EL (cell line): ENCODE data around the gene FKRP.
A peak's percentile ranks its signal among the peaks of the same experiment; 100 is the strongest.
"Not testable (repeated sequence)": the region's sequence is repeated elsewhere in the genome, so short reads cannot be mapped to it uniquely, and the experiment has no call there.

ENCODE experiments used
- DNase-seq: peaks from one replicate; pipeline ENCODE4 v3.0.0-alpha.2; 2016

Gene FKRP

GRCh38 chr19:46759817-46760333 is 14.0 kb downstream of the FKRP start:
- DNase-seq: peak; percentile 58

DNA sequence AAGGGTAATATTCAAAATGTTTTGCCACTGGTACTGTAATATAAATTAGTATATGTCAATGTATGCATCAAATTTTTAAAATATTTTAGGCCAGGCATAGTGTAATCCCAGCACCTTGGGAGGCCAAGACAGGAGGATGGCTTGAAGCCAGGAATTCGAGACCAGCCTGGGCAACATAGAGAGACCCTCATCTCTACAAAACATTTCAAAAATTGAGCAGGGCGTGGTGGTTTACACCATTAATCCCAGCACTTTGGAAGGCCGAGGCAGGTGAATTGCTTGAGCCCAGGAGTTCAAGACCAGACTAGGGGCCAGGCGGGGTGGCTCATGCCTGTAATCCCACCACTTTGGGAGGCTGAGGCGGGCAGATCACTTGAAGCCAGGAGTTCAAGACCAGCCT is 14.5 kb downstream of the FKRP start:
- DNase-seq: no peak

- not testable (repeated sequence) for DNase-seq
Measured at GRCh38 chr19:46760897-46761296, 15.0 kb downstream of the FKRP start.

DNA sequence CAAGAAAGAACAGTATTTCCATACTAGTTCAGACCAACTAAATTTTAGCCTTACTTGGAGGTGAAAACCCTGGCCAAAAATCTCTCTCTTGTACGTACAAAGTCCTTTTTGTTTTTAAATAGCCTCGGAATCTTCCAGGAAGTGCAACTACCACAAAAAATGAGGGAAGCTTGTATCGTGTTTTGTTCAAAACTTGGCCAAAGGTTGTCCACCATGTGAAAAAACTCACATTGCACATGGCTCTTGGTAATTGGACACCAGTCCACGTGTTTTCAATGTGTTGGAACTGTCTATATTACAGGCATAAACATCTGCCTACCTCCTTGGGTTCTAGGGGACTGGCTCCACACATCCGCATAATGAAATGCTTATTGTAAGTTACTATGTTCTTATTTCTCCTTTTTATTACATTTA is 15.6 kb downstream of the FKRP start:
- DNase-seq: no peak

DNA sequence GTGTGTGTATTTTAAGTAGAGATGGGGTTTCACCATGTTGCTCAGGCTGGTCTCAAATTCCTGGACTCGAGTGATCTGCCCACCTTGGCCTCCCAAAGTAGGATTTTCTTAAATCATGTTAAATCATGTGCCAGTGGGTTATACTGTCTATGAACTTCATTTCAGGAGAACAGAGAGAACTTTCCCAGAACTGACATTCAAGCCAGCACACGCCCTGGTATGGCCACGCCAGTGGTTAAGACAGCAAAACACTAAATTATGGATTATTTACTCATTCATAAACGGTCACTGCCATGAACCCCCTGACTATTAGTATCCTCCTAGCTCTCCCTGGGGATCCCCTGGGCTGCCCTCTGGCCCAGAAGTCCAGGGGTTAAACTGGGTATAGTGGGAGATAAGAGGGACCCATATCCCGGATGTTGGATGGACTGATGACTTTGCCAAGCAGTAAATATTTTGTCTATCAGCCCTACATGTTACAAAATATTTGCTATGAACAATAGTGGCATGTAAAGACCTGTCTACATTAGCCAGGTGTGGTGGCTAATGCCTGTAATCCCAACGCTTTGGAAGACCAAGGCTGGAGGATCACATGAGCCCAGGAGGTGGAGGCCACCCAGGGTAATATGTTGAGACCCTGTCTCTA is 16.5 kb downstream of the FKRP start:
- no peak for DNase-seq

DNA sequence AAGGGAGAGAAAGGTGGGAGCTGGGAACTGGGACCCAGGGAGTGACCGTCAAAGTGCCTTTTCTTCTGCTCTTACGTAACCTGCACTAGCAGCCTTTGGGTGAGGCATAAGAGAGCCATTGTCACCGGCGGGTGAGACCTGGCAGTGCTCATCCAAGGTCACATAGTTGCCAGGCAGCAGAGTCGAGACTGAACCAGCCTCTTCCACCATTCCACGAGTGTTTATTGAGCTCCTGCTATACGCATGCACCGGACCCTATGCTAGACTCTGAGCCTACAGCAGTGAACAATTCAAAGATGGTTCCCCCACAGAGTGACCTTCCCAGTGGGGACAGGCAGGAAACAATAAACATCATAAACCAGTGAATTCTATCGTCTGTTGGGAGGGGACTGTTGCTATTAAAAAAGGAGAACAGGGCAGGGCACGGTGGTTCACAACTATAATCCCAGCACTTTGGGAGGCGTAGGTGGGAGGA is 19.0 kb downstream of the FKRP start:
- no peak for DNase-seq

GRCh38 chr19:46766569-46767317 is 20.9 kb downstream of the FKRP start:
- DNase-seq: peak; percentile 41

DNA sequence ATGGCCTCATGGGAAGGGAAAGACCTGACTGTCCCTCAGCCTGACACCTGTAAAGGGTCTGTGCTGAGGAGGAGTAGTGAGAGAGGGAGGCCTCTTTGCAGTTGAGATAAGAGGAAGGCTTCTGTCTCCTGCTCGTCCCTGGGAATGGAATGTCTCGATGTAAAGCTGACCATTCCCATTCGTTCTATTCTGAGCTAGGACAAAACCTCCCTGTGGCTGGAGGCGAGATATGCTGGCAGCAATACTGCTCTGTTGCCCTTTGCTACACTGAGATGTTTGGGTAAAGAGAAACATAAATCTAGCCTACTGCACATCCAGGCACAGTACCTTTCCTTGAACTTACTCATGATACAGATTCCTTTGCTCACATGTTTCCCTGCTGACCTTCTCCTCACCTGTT is 22.9 kb downstream of the FKRP start:
- DNase-seq: not testable (repeated sequence)

DNA sequence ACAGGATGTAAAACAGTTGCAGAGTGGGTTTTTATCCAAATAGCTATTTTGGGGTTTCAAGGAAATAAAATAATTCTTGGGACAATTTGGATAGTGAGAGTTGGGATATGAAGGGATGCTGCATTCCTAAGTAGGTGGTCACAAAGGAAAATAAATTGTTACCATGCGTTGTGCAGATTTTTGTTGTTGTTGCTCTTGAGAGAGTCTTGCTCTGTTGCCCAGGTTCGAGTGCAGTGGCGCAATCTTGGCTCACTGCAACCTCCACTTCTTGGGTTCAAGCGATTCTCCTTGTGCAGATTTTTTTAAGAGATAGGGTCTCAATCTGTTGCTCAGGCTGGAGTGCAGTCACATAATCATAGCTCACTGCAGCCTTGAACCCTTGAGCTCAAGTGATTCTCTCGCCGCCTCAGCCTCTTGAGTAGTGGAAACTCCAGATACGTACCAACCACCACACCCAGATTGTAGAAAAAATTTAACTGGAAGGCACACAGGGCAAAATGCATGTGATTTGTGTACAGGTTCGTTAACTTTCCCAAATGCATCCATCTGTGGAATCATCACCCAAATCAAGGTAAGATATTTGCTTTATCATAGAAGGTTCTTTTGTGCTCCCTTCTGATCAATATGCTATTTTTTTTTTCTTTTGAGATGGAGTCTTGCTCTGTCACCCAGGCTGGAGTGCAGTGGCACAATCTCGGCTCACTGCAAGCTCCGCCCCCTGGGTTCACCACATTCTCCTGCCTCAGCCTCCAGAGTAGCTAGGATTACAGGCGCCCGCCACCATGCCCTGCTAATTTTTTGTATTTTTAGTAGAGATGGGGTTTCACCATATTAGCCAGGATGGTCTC is 26.5 kb downstream of the FKRP start:
- DNase-seq: no peak

- no peak for DNase-seq
Measured at GRCh38 chr19:46773018-46773399, 27.2 kb downstream of the FKRP start.

- no peak for DNase-seq
Measured at GRCh38 chr19:46775642-46776258, 29.9 kb downstream of the FKRP start.

DNA sequence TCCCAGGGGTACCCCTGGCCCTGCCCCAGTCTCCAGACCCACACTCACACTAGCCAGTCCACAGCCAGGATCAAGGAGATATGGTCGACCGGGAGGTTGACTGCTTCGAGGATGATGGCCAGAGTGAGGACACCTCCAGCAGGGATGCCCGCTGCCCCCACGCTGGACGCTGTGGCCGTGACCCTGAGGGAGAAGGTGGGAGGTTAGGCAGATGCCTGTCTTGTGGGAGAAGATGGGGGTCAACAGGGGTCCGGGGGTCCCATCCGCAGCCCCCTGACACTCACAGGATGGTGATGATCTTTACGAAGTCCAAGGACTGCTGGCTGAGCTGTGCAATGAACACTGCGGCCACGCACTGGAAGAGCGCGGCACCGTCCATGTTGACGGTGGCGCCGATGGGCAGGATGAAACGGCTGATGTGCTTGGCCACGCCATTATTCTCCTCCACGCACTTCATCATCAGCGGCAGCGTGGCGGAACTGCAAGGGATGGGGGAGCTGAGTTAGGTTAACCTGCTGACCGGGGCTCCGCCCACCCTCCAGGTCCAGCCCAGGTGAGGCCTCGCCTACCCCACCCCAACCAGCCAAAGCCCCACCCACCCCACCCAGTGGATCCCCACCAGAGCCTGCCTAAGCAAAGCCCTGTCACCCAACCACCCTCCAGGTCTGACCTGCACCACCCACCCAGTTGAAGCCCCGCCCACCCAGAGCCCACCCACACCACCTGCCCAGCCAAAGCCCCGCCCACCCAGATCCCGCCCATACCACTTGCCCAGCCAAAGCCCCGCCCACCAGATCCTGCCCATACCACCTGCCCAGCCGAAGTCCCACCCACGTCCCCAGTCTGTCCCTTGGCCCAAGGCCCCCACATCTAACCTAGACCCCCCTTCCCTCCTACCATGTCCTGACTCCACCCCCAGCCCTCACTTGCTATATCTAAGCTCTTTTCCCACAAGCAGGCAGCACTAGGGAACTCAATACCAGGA is 31.4 kb downstream of the FKRP start:
- DNase-seq: no peak

- DNase-seq: not testable (repeated sequence)
Measured at GRCh38 chr19:46777956-46778645, 32.2 kb downstream of the FKRP start.

GRCh38 chr19:46782355-46783019 is 36.6 kb downstream of the FKRP start:
- DNase-seq: no peak

- DNase-seq: no peak
Measured at GRCh38 chr19:46783670-46784069, 37.8 kb downstream of the FKRP start.

DNA sequence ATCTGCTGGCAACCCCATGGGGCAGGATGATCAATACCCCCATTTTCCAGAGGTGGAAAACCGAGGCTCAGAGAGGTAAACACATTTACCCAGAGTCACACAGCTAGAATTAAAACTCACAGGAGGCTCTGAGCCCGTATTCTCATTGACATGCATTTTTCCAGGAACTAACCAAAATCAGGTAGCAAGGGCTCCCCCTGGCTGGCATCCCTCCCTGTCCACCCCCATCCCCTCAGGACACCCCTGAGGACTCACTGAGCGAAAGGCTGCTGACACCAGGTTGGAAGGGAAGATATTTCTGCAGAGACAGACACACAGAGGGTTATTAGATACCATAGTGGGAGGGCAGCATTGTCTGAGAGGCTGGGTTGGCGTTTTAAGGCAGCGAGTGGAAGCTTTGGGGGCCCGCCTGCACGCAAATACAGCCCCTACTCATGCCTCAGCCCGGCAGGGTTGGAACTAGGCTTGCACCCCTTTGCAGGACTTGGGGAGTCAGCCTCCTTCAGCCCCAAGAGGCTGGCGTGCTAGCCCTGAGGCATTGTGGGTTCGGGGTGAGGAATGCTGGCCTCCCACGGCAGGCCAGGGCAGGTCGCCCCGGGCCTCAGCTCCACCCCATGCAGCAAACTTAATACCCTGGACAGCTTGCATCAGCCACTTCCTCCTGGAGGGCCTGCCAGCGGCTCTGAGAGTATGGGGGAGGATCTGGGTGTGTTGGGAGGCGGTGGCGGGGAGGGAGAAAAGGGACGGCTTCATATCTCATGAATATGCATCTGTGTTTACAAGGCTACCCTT is 38.6 kb downstream of the FKRP start:
- DNase-seq: peak; percentile 97

DNA sequence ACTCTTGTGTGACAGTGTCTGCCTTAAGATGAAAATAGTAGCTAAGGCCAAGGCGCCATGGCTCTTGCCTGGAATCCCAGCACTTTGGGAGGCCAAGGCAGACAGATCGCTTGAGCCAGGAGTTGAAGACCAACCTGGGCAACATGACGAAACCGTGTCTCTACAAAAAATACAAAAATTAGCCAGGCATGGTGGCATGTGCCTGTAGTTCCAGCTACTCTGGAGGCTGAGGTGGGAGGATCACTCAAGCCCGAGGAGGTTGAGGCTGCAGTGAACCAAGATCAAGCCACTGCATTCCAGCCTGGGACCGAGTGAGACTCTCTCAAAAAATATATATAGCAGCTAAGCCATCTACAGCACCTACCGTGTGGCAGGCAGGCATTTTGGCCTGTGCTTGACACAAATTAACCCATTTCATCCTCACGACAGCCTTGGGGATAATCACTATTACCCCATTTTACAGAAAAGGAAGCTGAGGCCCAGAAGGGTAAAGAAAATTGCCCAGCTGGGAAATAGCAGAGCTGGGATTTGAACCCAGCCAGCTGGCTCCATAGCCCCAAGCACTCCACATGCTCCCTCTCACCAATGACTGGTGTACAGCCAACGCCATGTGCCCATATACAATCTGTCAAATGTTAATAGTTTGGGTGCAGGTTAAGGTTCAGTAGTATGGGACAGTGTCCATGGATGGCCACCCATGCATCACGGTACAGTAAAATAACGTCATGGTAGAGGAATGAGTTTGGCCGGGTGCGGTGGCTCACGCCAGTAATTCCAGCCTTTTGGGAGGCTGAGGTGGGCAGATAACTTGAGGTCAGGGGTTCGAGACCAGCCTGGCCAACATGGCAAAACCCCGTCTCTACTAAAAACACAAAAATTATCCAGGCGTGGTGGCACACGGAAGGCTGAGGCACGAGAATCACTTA is 39.5 kb downstream of the FKRP start:
- DNase-seq: peak; percentile 56

DNA sequence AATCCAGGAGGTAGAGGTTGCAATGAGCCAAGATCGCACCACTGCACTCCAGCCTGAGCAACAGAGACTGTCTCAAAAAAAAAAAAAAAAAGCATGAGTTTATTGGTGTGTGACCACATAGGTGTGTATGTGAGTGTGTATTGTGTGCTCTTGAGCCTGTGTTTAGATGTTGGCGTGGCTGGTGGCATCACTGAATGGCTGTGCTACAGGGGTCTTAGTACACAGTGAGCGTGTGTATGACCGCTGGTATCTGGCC is 40.1 kb downstream of the FKRP start:
- DNase-seq: no peak
